GM23248 (cell line): ENCODE results near the gene SNAPC4.

ENCODE experiments used
- EZH2 ChIP-seq: fragments of 200-600 bp; sonication (generic); IDR thresholded peaks from 2 replicates; pipeline ENCODE4 v1.6.1; 2018; ENCODE audit warnings: antibody characterized with exemption, mild to moderate bottlenecking; ENCODE audit not compliant: insufficient read depth, poor library complexity, severe bottlenecking
- EZH2phosphoT487 ChIP-seq: fragments of 200-600 bp; sonication (generic); IDR thresholded peaks from 2 replicates; pipeline ENCODE4 v1.6.1; 2018; ENCODE audit warnings: antibody characterized with exemption, moderate library complexity, mild to moderate bottlenecking, low read depth; ENCODE audit not compliant: insufficient read depth

- TF ChIP-seq EZH2 (no peak), EZH2phosphoT487 (no peak)
Observed at GRCh38 chr9:136396219-136396515, 3.8 kb downstream of the SNAPC4 start.
